ENCODE data around the gene EFS.

GRCh38 chr14:23356662-23357061 lies 8.3 kb downstream of the EFS start:
- TF ChIP-seq POLR2A (IDR thresholded peaks at IDR 0.05): no peak
- no peak for TF ChIP-seq CTCF (IDR thresholded peaks at IDR 0.05)
- TF ChIP-seq EP300 (IDR thresholded peaks at IDR 0.05): no peak
